GM12801 (cell line): ENCODE data around the gene TUBB2B.

Experiments used
- CTCF ChIP-seq: IDR thresholded peaks from one replicate; pipeline ENCODE4 v1.5.1; 2011; ENCODE audit warnings: control low read depth; ENCODE audit not compliant: insufficient read length; ENCODE audit errors: extremely low read depth

TUBB2B gene

DNA sequence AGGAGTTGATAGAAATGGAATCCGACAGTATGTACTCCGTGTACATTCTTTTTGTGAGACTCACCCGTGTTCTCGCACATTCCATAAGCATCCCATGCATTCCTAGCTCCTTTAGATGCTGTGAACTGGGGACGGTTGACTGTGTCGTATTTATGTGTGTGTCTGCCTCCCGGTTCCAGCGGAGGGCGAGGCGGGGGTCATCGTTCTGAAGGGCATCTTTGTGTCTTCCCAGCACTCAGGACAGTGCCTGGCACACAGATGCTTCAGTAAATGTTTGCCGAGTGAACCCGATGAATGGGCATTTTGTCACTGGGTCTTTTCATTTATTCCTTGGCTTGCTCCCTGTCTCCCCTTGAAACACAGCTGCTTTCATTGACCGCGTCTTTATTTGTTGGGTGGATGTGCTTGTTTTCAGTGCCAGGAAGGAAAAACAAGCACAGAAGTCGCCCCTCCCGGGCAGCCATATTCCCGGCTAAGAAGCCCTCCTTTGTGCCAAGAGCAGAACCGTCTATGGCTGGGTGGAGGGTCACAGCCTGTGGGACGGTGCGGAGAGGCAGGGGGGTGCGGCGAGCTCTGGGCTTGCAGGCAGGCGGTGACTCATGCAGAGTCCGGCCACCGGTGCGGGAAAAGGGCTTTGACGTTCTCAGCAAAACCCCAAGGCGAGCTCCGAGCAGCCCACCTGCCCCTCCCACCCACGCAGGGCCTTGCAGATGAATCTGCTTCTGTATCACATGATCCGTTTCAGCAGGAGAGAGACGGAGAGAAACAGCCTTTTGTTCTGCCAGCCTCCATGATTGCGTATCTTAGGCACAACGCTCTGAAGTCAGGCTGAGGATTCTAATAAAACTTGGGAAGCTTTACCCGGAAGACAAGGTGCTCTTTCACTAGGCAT, 20.0 kb upstream of the TUBB2B start:
- TF ChIP-seq CTCF, result no peak

DNA sequence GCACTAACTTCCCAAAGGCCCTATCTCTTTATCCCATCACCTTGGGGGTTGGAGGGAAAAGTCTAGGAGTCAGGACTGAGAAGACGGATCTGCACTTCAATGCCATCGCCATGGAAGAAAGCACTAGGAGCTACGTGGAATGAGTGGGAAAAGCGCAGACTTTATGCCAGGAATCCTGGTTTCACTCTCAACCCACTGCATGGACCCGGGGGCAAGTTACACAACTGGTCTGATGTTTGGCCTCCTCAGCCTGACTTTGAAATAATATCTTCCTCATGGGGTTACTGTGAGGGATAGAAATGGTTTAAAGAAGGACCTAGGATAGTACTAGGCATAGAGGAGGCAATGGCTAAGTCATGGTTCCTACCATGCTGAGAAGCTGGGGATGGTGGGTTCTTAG, 17.8 kb upstream of the TUBB2B start:
- no peak for TF ChIP-seq CTCF

- TF ChIP-seq CTCF, result no peak
Observed at GRCh38 chr6:3244003-3244831, 16.8 kb upstream of the TUBB2B start.

DNA sequence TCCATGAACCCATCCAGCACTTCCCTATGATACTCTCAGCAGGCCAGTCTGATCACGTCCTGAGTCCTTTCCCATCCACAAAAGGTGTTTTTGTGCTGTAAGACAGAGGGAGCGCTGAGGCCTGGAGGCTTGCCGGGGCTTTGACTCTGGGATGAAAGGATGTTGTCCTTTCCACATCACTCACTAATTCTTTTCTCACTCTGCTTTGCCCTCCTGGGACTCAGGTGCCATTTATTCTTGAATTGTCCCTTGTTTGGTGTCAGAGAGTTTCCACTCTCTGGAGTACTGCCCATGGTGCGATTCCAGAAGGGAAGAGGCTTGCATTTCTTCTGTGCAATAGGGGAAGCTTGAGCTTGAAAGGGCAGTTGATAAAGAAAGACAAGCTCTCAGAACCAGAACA, 15.3 kb upstream of the TUBB2B start:
- no peak for TF ChIP-seq CTCF

DNA sequence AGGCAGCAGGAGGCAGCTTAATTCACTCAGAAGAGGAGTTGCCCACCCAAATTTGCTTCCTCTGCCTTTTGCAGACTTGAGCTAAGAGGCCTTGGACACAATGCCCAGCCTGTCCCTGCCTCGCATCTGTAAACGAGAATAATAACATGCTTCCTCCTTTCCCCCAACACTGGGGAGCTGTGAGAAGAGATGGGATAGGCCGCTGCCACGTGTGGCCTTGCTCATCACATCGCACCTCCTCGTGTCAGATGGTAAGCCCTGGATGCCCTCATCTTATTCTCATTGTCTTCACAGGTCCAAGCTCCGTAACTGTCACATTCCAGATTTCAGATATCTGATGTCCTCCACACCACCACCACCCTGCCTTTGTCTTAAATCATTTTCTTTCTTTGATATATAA, 13.1 kb upstream of the TUBB2B start:
- TF ChIP-seq CTCF, result no peak

DNA sequence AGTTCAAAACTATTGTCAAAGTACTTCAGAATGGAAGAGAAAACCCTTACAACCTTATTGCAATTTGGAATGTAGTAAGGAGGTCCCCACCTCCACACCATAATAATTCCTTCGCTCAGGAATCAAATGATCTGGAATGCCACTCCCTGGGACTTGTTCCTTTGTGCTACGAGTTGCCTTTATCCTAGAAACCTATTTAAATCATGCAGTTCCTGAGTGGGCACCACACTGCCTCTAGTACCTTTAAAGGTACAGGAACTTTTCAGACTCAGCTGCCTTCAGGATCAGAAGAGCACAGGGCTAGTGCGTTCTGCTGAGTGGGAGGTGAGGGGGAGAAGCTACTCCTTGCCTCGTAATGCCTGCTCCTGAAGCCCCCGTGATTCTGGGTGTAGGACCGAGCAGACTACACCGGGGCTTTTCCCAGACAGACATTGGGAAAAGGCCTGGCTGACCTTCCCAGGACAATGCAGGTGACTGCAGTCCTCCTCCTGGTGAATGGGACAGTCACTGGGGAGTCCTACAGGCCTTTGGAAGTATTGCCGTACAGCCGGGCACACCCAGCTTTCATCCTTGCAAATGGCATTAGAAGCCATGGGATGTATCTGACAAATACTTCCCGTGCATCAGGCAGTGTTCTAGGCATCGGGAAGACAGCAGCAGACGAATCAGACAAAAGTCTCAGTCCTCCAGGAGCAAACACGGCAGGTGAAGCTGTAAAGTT, 11.8 kb upstream of the TUBB2B start:
- TF ChIP-seq CTCF, result no peak
